ENCODE measurements around the gene SKI. TPM values are rescaled to one million over a fixed set of nuclear protein-coding genes. Genes with fewer than 3 reads are reported as not detected.

The SKI gene
- total and polyA plus RNA-seq, 9 of the 15 experiments (the other 6 are each of a cell fraction or from before 2014, with no cell fraction given), result 0.10 to 60.5 (median 4.6) TPM

- TF ChIP-seq XRCC3 (IDR thresholded peaks at IDR 0.05) (no peak), ZBTB33 (CRISPR knock-in tag; IDR thresholded peaks at IDR 0.05) (peak; percentile 37; the same call in 1 of the 2 replicates), E2F8 (IDR thresholded peaks at IDR 0.05; ENCODE audit: low read depth, partially characterized antibody) (no peak), ZBED1 (IDR thresholded peaks at IDR 0.05) (no peak), OTX1 (CRISPR knock-in tag; IDR thresholded peaks at IDR 0.05) (no peak), PHTF2 (CRISPR knock-in tag; IDR thresholded peaks at IDR 0.05) (no peak), HMBOX1 (IDR thresholded peaks at IDR 0.05) (no peak), EP300 (IDR thresholded peaks at IDR 0.05; ENCODE audit: low read length) (no peak), NFE2 (IDR thresholded peaks at IDR 0.05; ENCODE audit: low read depth) (no peak), TCF3 (CRISPR knock-in tag; IDR thresholded peaks at IDR 0.05) (no peak), SMARCA5 (IDR thresholded peaks at IDR 0.05) (no peak), KAT8 (IDR thresholded peaks at IDR 0.05; ENCODE audit: low read depth) (no peak), ZMIZ1 (IDR thresholded peaks at IDR 0.05; ENCODE audit: low read depth in 2 of 2, low read length in 2 of 2) (no peak), ZKSCAN8 (CRISPR knock-in tag; IDR thresholded peaks at IDR 0.05) (no peak), HNRNPUL1 (IDR thresholded peaks at IDR 0.05; ENCODE audit: low read length) (no peak), PTBP1 (IDR thresholded peaks at IDR 0.05; ENCODE audit: low read depth, low read length) (no peak), SLC30A9 (CRISPR knock-in tag; IDR thresholded peaks at IDR 0.05) (no peak), ZNF589 (CRISPR knock-in tag; IDR thresholded peaks at IDR 0.05; ENCODE audit: low read depth) (no peak), CEBPB (tag; IDR thresholded peaks at IDR 0.05) (no peak)
Observed at GRCh38 chr1:2311184-2312032, 83.3 kb downstream of the SKI start (continued).

All from K562 (cell line).